K562 (cell line): ENCODE data around the gene SLC37A2. TPM values are rescaled to one million over a fixed set of nuclear protein-coding genes. Genes with fewer than 3 reads are reported as not detected.

Source experiments
- CREM ChIP-seq: IDR thresholded peaks from 2 replicates; pipeline ENCODE4 v1.6.1; 2014; ENCODE audit warnings: antibody characterized with exemption, low read depth
- EP300 ChIP-seq: IDR thresholded peaks from 2 replicates; pipeline ENCODE4 v1.6.1; 2012; ENCODE audit warnings: low read length, improper control_type of control experiment
- FOXJ3 ChIP-seq: sonication (generic); formaldehyde crosslinking; IDR thresholded peaks from 2 replicates; pipeline ENCODE4 v1.4.0; 2020; ENCODE audit warnings: mild to moderate bottlenecking, missing genetic modification reagents
- FOXK2 ChIP-seq, 2 experiments: fragments of 450-650 bp; IDR thresholded peaks in 1 of 2; conservative IDR thresholded peaks in 1 of 2; 2 replicates each; pipeline ENCODE4 v1.6.1; 2016; ENCODE audit warnings: low read depth in 2 of 2, mild to moderate bottlenecking in 1 of 2
- HNRNPUL1 ChIP-seq: fragments of 200-400 bp; formaldehyde crosslinking; IDR thresholded peaks from 2 replicates; pipeline ENCODE4 v1.6.1; 2017; ENCODE audit warnings: low read length
- HSF4 ChIP-seq: fragments of 250-450 bp; sonication (Bioruptor Pico); IDR thresholded peaks from 2 replicates; pipeline ENCODE4 v2.1.2; 2022; ENCODE audit warnings: mild to moderate bottlenecking, moderate library complexity, borderline replicate concordance
- LCOR ChIP-seq: sonication (generic); formaldehyde crosslinking; IDR thresholded peaks from 2 replicates; pipeline ENCODE4 v1.8.0; 2022; ENCODE audit warnings: mild to moderate bottlenecking, missing genetic modification reagents
- MEF2D ChIP-seq: conservative IDR thresholded peaks from 2 replicates; pipeline ENCODE4 v1.6.1; 2016; ENCODE audit warnings: low read depth, missing genetic modification characterization, missing compliant biosample characterization
- NCOA4 ChIP-seq: fragments of 450-650 bp; IDR thresholded peaks from 2 replicates; pipeline ENCODE4 v1.6.1; 2018; ENCODE audit warnings: mild to moderate bottlenecking; ENCODE audit not compliant: partially characterized antibody
- NR1H2 ChIP-seq: sonication (generic); formaldehyde crosslinking; IDR thresholded peaks from 2 replicates; pipeline ENCODE4 v1.4.0; 2020; ENCODE audit warnings: mild to moderate bottlenecking, missing genetic modification reagents
- PML ChIP-seq: IDR thresholded peaks from 2 replicates; pipeline ENCODE4 v1.6.1; 2012; ENCODE audit warnings: low read length, inconsistent platforms
- RBM22 ChIP-seq: fragments of 200-400 bp; formaldehyde crosslinking; IDR thresholded peaks from 2 replicates; pipeline ENCODE4 v1.6.1; 2018; ENCODE audit warnings: low read length, low read depth; ENCODE audit not compliant: poor library complexity, severe bottlenecking
- SMARCA5 ChIP-seq: fragments of 450-650 bp; IDR thresholded peaks from 2 replicates; pipeline ENCODE4 v1.6.1; 2016
- SMC3 ChIP-seq: conservative IDR thresholded peaks from 2 replicates; pipeline ENCODE4 v1.6.1; 2011; ENCODE audit warnings: low read depth, low read length, improper control_type of control experiment; ENCODE audit not compliant: insufficient read depth
- TCFL5 ChIP-seq: fragments of 250-450 bp; sonication (Bioruptor Pico); conservative IDR thresholded peaks from 2 replicates; pipeline ENCODE4 v1.6.1; 2021; ENCODE audit warnings: mild to moderate bottlenecking, moderate library complexity, matching md5 sums
- polyA plus RNA-seq, 8 experiments: library from polyadenylated mRNA; depleted of rRNA in 4 of 8; stranded (reverse) in 5 of 8; unstranded in 3 of 8; fragments of >200 nt; fragmentation: Nextera tagmentation in 2 of 8; fragmentation: Illumina TruSeq in 1 of 8; extraction: Ambion mirVana in 2 of 8; extraction: Trizol in 1 of 8; gene quantifications; 2 replicates each; pipeline versions ENCODE4 v1.2.1 to v1.2.3, GENCODE V29; 2011 to 2014; ENCODE audit warnings: inconsistent platforms in 1 of 8, missing spikeins in 1 of 8
- total RNA-seq, 7 experiments: library from RNA; depleted of rRNA in 6 of 7; stranded (reverse); fragments of >200 nt in 6 of 7; fragmentation: Illumina TruSeq in 2 of 7; extraction: Trizol in 2 of 7; gene quantifications; 2 replicates each; pipeline versions ENCODE4 v1.2.1 to v1.2.3, GENCODE V29; 2011 to 2021; ENCODE audit warnings: low replicate concordance in 1 of 7
- TF ChIP-seq, protein P1 (sequence below): fragments of 450-650 bp; IDR thresholded peaks from 2 replicates; pipeline ENCODE4 v1.6.1; 2016; ENCODE audit warnings: borderline replicate concordance
- TF ChIP-seq, protein P2 (sequence below), 2 experiments: IDR thresholded peaks; 2 replicates each; pipeline ENCODE4 v1.6.1; 2012; ENCODE audit warnings: improper control_type of control experiment in 2 of 2, low read depth in 2 of 2, low read length in 2 of 2, borderline replicate concordance in 1 of 2
- TF ChIP-seq, protein P3 (sequence below): sonication (generic); formaldehyde crosslinking; IDR thresholded peaks from 2 replicates; pipeline ENCODE4 v1.9.0; 2022; ENCODE audit warnings: mild to moderate bottlenecking, missing genetic modification reagents
- TF ChIP-seq, protein P4 (sequence below): fragments of 250-450 bp; sonication (Bioruptor Pico); IDR thresholded peaks from 2 replicates; pipeline ENCODE4 v1.5.0; 2021; ENCODE audit warnings: mild to moderate bottlenecking, borderline replicate concordance
- TF ChIP-seq, protein P5 (sequence below): fragments of 450-650 bp; formaldehyde crosslinking; IDR thresholded peaks from 2 replicates; pipeline ENCODE4 v1.4.0; 2020; ENCODE audit warnings: mild to moderate bottlenecking, mixed read lengths

Gene SLC37A2
- total and polyA plus RNA-seq, 9 of the 15 experiments (the other 6 are each of a cell fraction or from before 2014, with no cell fraction given): 0.01 to 1.2 (median 0.52) TPM

DNA sequence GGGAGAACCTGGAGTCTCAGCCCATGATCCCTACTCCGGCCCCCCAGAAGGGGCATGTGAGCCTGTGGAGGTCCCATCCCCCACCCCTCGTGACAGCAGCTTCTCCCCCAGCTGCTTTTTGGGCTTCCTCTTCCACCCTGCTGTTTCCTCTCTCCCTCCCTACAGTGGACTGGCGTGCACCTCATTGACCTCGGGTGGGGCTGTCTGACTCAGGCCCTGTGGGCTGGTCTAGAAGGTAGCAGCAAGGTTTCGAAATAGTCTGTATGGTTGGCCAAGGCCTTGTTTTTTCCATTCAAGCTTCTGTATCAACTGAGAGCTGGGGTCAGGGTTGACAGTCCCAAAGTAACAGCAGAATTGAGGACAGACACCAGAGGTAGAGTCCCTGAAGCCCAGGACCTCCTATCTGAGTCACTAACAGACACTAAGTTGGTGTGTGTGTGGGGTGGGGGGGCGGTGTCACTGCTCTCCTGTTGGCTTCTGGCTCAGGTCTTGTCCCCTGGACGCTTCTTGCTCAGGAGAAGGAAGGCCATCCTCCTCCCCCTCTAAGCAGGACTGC, 7.7 kb downstream of the SLC37A2 start (continued):
- TF ChIP-seq, protein P1, sequence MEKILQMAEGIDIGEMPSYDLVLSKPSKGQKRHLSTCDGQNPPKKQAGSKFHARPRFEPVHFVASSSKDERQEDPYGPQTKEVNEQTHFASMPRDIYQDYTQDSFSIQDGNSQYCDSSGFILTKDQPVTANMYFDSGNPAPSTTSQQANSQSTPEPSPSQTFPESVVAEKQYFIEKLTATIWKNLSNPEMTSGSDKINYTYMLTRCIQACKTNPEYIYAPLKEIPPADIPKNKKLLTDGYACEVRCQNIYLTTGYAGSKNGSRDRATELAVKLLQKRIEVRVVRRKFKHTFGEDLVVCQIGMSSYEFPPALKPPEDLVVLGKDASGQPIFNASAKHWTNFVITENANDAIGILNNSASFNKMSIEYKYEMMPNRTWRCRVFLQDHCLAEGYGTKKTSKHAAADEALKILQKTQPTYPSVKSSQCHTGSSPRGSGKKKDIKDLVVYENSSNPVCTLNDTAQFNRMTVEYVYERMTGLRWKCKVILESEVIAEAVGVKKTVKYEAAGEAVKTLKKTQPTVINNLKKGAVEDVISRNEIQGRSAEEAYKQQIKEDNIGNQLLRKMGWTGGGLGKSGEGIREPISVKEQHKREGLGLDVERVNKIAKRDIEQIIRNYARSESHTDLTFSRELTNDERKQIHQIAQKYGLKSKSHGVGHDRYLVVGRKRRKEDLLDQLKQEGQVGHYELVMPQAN: no peak
- TF ChIP-seq SMARCA5 (no peak), PML (no peak), EP300 (peak; percentile 47; the same call in 1 of the 2 replicates), FOXK2 (conservative IDR thresholded peaks at IDR 0.05 in 1 of 2, IDR thresholded peaks at IDR 0.05 in 1 of 2; ENCODE audit: low read depth in 2 of 2) (peak; percentile 67 to 75; a peak in 2 of 4 replicates), TCFL5 (no peak), FOXJ3 (no peak), RBM22 (no peak), HNRNPUL1 (no peak), HSF4 (CRISPR knock-in tag) (no peak), NR1H2 (no peak), SMC3 (no peak), NCOA4 (no peak), MEF2D (tag) (no peak; the same call in 1 of the 2 replicates), CREM (no peak; the same call in 1 of the 2 replicates), LCOR (CRISPR knock-in tag) (0 out of 2 replicates have a peak, but pooled peaks have one; percentile 53)
- TF ChIP-seq, protein P2, sequence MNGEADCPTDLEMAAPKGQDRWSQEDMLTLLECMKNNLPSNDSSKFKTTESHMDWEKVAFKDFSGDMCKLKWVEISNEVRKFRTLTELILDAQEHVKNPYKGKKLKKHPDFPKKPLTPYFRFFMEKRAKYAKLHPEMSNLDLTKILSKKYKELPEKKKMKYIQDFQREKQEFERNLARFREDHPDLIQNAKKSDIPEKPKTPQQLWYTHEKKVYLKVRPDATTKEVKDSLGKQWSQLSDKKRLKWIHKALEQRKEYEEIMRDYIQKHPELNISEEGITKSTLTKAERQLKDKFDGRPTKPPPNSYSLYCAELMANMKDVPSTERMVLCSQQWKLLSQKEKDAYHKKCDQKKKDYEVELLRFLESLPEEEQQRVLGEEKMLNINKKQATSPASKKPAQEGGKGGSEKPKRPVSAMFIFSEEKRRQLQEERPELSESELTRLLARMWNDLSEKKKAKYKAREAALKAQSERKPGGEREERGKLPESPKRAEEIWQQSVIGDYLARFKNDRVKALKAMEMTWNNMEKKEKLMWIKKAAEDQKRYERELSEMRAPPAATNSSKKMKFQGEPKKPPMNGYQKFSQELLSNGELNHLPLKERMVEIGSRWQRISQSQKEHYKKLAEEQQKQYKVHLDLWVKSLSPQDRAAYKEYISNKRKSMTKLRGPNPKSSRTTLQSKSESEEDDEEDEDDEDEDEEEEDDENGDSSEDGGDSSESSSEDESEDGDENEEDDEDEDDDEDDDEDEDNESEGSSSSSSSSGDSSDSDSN (IDR thresholded peaks at IDR 0.05; ENCODE audit: borderline replicate concordance in 1 of 2, low read depth in 2 of 2, low read length in 2 of 2): peak in 1 of 2 experiments; percentile 75; a peak in 1 of 4 replicates
- TF ChIP-seq, protein P3, sequence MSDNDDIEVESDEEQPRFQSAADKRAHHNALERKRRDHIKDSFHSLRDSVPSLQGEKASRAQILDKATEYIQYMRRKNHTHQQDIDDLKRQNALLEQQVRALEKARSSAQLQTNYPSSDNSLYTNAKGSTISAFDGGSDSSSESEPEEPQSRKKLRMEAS (CRISPR knock-in tag): peak; percentile 41
- TF ChIP-seq, protein P4, sequence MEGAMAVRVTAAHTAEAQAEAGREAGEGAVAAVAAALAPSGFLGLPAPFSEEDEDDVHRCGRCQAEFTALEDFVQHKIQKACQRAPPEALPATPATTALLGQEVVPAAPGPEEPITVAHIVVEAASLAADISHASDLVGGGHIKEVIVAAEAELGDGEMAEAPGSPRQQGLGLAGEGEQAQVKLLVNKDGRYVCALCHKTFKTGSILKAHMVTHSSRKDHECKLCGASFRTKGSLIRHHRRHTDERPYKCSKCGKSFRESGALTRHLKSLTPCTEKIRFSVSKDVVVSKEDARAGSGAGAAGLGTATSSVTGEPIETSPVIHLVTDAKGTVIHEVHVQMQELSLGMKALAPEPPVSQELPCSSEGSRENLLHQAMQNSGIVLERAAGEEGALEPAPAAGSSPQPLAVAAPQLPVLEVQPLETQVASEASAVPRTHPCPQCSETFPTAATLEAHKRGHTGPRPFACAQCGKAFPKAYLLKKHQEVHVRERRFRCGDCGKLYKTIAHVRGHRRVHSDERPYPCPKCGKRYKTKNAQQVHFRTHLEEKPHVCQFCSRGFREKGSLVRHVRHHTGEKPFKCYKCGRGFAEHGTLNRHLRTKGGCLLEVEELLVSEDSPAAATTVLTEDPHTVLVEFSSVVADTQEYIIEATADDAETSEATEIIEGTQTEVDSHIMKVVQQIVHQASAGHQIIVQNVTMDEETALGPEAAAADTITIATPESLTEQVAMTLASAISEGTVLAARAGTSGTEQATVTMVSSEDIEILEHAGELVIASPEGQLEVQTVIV: peak; percentile 49; the same call in 1 of the 2 replicates
- TF ChIP-seq, protein P5, sequence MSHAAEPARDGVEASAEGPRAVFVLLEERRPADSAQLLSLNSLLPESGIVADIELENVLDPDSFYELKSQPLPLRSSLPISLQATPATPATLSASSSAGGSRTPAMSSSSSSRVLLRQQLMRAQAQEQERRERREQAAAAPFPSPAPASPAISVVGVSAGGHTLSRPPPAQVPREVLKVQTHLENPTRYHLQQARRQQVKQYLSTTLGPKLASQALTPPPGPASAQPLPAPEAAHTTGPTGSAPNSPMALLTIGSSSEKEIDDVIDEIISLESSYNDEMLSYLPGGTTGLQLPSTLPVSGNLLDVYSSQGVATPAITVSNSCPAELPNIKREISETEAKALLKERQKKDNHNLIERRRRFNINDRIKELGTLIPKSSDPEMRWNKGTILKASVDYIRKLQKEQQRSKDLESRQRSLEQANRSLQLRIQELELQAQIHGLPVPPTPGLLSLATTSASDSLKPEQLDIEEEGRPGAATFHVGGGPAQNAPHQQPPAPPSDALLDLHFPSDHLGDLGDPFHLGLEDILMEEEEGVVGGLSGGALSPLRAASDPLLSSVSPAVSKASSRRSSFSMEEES (CRISPR knock-in tag): peak; percentile 36
